DOHH2 (cell line): Measurements from ENCODE around the gene C16orf92.

ENCODE experiments used
- H3F3A ChIP-seq: fragments of 200-600 bp; sonication (generic), shearing (Covaris generic); 2 replicates; pipeline ENCODE4 v1.6.0; 2016; ENCODE audit warnings: antibody characterized with exemption, mild to moderate bottlenecking; ENCODE audit not compliant: control insufficient read depth, insufficient read depth
- H3K27ac ChIP-seq: fragments of 200-600 bp; sonication (generic); 2 replicates; pipeline ENCODE4 v1.5.1; 2014; ENCODE audit warnings: low read depth, mild to moderate bottlenecking, low read length, moderate library complexity
- H3K27me3 ChIP-seq: fragments of 200-600 bp; sonication (generic); 2 replicates; pipeline ENCODE4 v1.6.1; 2014; ENCODE audit warnings: mild to moderate bottlenecking, low read length, mixed read lengths; ENCODE audit not compliant: control insufficient read depth
- H3K36me3 ChIP-seq: fragments of 200-600 bp; sonication (generic); 2 replicates; pipeline ENCODE4 v1.6.1; 2014; ENCODE audit warnings: mild to moderate bottlenecking, low read length, moderate library complexity, mixed read lengths; ENCODE audit not compliant: control insufficient read depth
- H3K4me1 ChIP-seq: fragments of 200-600 bp; sonication (generic); 2 replicates; pipeline ENCODE4 v1.6.1; 2014; ENCODE audit warnings: mild to moderate bottlenecking, low read length, mixed read lengths; ENCODE audit not compliant: control insufficient read depth
- H3K4me2 ChIP-seq: fragments of 200-600 bp; sonication (generic); 2 replicates; pipeline ENCODE4 v1.6.0; 2014; ENCODE audit warnings: mild to moderate bottlenecking, low read length, moderate library complexity
- H3K4me3 ChIP-seq: fragments of 200-600 bp; sonication (generic); 2 replicates; pipeline ENCODE4 v1.5.1; 2014; ENCODE audit warnings: mild to moderate bottlenecking, low read length, mixed read lengths
- H3K79me2 ChIP-seq: fragments of 200-600 bp; sonication (generic); 2 replicates; pipeline ENCODE4 v1.6.1; 2014; ENCODE audit warnings: mild to moderate bottlenecking, low read length, mixed read lengths; ENCODE audit not compliant: control insufficient read depth
- H3K9me2 ChIP-seq: fragments of 200-600 bp; sonication (generic); replicated peaks from 2 replicates; pipeline ENCODE4 v1.6.1; 2014; ENCODE audit warnings: mild to moderate bottlenecking, low read length, mixed read lengths; ENCODE audit not compliant: control insufficient read depth
- H3K9me3 ChIP-seq: fragments of 200-600 bp; sonication (generic); 2 replicates; pipeline ENCODE4 v1.6.1; 2014; ENCODE audit warnings: antibody characterized with exemption, low read length, mixed read lengths; ENCODE audit not compliant: control insufficient read depth, insufficient read depth
- H4K20me1 ChIP-seq: fragments of 200-600 bp; sonication (generic); 2 replicates; pipeline ENCODE4 v1.6.0; 2014; ENCODE audit warnings: low read depth, mild to moderate bottlenecking, antibody characterized with exemption, low read length, moderate library complexity; ENCODE audit not compliant: control insufficient read depth, insufficient read depth
- CTCF ChIP-seq: fragments of 200-600 bp; sonication (generic); IDR thresholded peaks from one replicate; pipeline ENCODE4 v1.5.1; 2014; ENCODE audit warnings: antibody characterized with exemption, mild to moderate bottlenecking, low read depth, low read length; ENCODE audit not compliant: poor library complexity, severe bottlenecking
- EZH2phosphoT487 ChIP-seq: fragments of 200-600 bp; sonication (generic); IDR thresholded peaks from 2 replicates; pipeline ENCODE4 v1.6.1; 2017; ENCODE audit warnings: borderline replicate concordance, mild to moderate bottlenecking, antibody characterized with exemption, low read length, moderate library complexity, mixed read lengths

Gene C16orf92

DNA sequence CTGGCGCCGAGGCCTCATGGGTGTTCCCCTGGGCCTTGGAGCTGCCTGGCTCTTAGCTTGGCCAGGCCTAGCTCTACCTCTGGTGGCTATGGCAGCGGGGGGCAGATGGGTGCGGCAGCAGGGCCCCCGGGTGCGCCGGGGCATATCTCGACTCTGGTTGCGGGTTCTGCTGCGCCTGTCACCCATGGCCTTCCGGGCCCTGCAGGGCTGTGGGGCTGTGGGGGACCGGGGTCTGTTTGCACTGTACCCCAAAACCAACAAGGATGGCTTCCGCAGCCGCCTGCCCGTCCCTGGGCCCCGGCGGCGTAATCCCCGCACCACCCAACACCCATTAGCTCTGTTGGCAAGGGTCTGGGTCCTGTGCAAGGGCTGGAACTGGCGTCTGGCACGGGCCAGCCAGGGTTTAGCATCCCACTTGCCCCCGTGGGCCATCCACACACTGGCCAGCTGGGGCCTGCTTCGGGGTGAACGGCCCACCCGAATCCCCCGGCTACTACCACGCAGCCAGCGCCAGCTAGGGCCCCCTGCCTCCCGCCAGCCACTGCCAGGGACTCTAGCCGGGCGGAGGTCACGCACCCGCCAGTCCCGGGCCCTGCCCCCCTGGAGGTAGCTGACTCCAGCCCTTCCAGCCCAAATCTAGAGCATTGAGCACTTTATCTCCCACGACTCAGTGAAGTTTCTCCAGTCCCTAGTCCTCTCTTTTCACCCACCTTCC is 35.5 kb upstream of the C16orf92 start:
- TF ChIP-seq EZH2phosphoT487 (no peak), CTCF (no peak)
- Histone ChIP-seq H3K4me1 (no peaks in the 10 kb centered on the region), H4K20me1 (no peaks in the 10 kb centered on the region), H3K4me2 (no peak overlapping the region), H3K4me3 (no peak overlapping the region), H3K9me3 (no peaks in the 10 kb centered on the region), H3K27me3 (no peaks in the 10 kb centered on the region), H3K36me3 (peaks cover 96% of the 10 kb centered on the region), H3K9me2 (no peaks in the 10 kb centered on the region), H3K27ac (no peak overlapping the region), H3F3A (no peaks in the 10 kb centered on the region; the same call in 1 of the 2 replicates), H3K79me2 (no peaks in the 10 kb centered on the region; the same call in 1 of the 2 replicates)

GRCh38 chr16:29988346-29989075 is 34.5 kb upstream of the C16orf92 start:
- H3K4me1 ChIP-seq: peaks cover 2% of the 10 kb centered on the region; the same call in 1 of the 2 replicates
- no peaks in the 10 kb centered on the region for H3K9me3 ChIP-seq
- H3K36me3 ChIP-seq: peaks cover 95% of the 10 kb centered on the region
- no peaks in the 10 kb centered on the region for H3K27me3 ChIP-seq
- H3K79me2 ChIP-seq: no peaks in the 10 kb centered on the region; the same call in 1 of the 2 replicates
- no peak overlapping the region for H3K4me2 ChIP-seq
- H4K20me1 ChIP-seq: no peaks in the 10 kb centered on the region
- H3K9me2 ChIP-seq: no peaks in the 10 kb centered on the region
- no peaks in the 10 kb centered on the region; the same call in 1 of the 2 replicates for H3F3A ChIP-seq
- H3K27ac ChIP-seq: no peak overlapping the region
- no peak overlapping the region for H3K4me3 ChIP-seq
- TF ChIP-seq CTCF: no peak
- TF ChIP-seq EZH2phosphoT487: no peak

- H3K79me2 ChIP-seq: peaks cover 5% of the 10 kb centered on the region; the same call in 1 of the 2 replicates
- H3K4me1 ChIP-seq: peaks cover 10% of the 10 kb centered on the region
- no peaks in the 10 kb centered on the region for H3K9me3 ChIP-seq
- H3K9me2 ChIP-seq: no peaks in the 10 kb centered on the region
- no peak overlapping the region for H3K4me3 ChIP-seq
- no peaks in the 10 kb centered on the region for H4K20me1 ChIP-seq
- TF ChIP-seq EZH2phosphoT487: no peak
- no peak for TF ChIP-seq CTCF
- no peaks in the 10 kb centered on the region for H3K27me3 ChIP-seq
- H3F3A ChIP-seq: peaks cover 3% of the 10 kb centered on the region
- H3K27ac ChIP-seq: no peak overlapping the region
- H3K4me2 ChIP-seq: no peak overlapping the region
- peaks cover 95% of the 10 kb centered on the region for H3K36me3 ChIP-seq
These were observed 33.7 kb upstream of the C16orf92 start for GRCh38 chr16:29989111-29989858.
